ENCODE measurements around the gene RIC3. TPM values are rescaled to one million over a fixed set of nuclear protein-coding genes. Genes with fewer than 3 reads are reported as not detected.

The RIC3 gene
- total and polyA plus RNA-seq, 8 donors: 1.1 to 29.5 (median 13.4) TPM; not detected in 1

DNA sequence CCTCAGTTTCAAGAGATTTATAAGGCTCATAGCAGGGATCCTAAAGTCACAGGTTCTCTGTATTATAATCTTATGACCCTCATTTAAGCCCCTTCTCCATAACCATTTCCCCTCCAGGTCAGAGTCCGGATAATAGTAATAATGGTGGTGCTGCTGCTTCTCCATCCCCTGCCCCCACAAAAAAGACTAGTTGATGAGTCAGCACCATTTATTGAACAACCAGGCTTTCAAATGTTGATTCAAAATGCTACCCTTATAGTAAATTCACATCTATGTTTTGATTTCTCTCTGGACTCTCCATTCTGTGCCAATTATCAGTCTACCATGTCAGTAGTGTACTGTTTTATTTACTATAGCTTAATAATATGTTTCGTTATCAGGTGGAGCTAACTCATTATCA, 17.6 kb upstream of the RIC3 start:
- no peaks in the 10 kb centered on the region for H3K36me3 ChIP-seq
- peaks cover 0 to 7% (median 0%) of the 10 kb centered on the region in 3 donors for H3K27me3 ChIP-seq
- intact Hi-C loops (cut with DNase I; ENCODE audit: low total_unique reads): no loop called here
- H3K4me3 ChIP-seq: no peak overlapping the region
- TF ChIP-seq EP300 (IDR thresholded peaks at IDR 0.05) (no peak), POLR2A (IDR thresholded peaks at IDR 0.05) (no peak)
- H3K4me1 ChIP-seq: no peaks in the 10 kb centered on the region
- H3K27ac ChIP-seq: no peak overlapping the region
- DNase-seq: no peak
- H3K9me3 ChIP-seq: no peaks in the 10 kb centered on the region
- WGBS, 5 donors: 83 to 94% (median 93%) methylated on average over 2 of the region's 2 CpGs

DNA sequence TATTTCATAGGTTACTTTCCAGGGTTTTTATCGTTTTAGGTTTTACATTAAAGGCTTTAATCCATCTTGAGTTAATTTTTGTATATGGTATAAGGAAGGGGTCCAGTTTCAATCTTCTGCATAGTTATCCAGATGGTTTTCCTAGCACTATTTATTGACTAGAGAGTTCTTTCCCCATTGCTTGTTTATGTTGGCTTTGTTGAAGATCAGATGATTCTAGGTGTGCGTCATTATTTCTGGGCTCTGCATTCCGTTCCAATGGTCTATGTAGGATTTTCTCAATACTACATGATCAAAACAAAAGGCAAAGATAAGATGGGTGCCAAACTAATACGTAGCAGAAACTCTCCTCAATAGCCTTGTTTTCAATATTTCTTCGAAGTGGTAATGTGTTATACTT, 14.3 kb upstream of the RIC3 start:
- no peak overlapping the region for H3K4me3 ChIP-seq
- H3K27me3 ChIP-seq: peaks cover 0 to 9% (median 0%) of the 10 kb centered on the region in 3 donors
- no peaks in the 10 kb centered on the region for H3K9me3 ChIP-seq
- intact Hi-C loops (cut with DNase I; ENCODE audit: low total_unique reads): no loop called here
- no peaks in the 10 kb centered on the region for H3K4me1 ChIP-seq
- no peak for DNase-seq
- no peaks in the 10 kb centered on the region for H3K36me3 ChIP-seq
- TF ChIP-seq, protein P1, sequence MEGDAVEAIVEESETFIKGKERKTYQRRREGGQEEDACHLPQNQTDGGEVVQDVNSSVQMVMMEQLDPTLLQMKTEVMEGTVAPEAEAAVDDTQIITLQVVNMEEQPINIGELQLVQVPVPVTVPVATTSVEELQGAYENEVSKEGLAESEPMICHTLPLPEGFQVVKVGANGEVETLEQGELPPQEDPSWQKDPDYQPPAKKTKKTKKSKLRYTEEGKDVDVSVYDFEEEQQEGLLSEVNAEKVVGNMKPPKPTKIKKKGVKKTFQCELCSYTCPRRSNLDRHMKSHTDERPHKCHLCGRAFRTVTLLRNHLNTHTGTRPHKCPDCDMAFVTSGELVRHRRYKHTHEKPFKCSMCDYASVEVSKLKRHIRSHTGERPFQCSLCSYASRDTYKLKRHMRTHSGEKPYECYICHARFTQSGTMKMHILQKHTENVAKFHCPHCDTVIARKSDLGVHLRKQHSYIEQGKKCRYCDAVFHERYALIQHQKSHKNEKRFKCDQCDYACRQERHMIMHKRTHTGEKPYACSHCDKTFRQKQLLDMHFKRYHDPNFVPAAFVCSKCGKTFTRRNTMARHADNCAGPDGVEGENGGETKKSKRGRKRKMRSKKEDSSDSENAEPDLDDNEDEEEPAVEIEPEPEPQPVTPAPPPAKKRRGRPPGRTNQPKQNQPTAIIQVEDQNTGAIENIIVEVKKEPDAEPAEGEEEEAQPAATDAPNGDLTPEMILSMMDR (IDR thresholded peaks at IDR 0.05): no peak
- TF ChIP-seq POLR2AphosphoS5 (IDR thresholded peaks at IDR 0.05): no peak
- TF ChIP-seq EP300 (IDR thresholded peaks at IDR 0.05): no peak
- no peak for TF ChIP-seq POLR2A (IDR thresholded peaks at IDR 0.05)
- 68 to 80% (median 72%) methylated on average over 5 of the region's 5 CpGs for WGBS, 5 donors
- no peak overlapping the region for H3K27ac ChIP-seq

DNA sequence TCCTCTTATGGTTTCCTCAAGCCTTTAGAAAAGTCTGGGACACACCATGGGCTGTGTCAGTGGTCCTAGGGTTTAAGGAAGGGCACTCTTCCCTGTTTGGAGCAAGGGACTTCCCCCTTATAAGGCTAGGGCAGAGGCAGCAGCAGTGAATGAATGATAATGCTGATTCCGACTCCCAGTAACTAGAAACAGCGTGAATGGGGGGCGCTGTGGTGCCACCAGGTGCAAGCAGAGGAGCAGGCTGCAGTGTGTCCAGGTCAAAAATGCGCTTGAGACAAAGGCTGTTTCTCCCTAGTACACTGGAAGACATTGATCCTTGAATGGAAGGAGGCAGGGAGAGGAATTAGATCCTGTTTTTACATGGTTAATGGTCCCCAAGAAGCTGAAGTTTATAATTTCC, 11.6 kb upstream of the RIC3 start:
- no peaks in the 10 kb centered on the region for H3K4me1 ChIP-seq
- no peaks in the 10 kb centered on the region for H3K36me3 ChIP-seq
- H3K4me3 ChIP-seq: no peak overlapping the region
- no peak overlapping the region for H3K27ac ChIP-seq
- H3K27me3 ChIP-seq: peaks cover 0 to 13% (median 0%) of the 10 kb centered on the region in 3 donors
- intact Hi-C loops (cut with DNase I; ENCODE audit: low total_unique reads): no loop called here
- H3K9me3 ChIP-seq: no peaks in the 10 kb centered on the region
- DNase-seq: no peak
- TF ChIP-seq POLR2A (IDR thresholded peaks at IDR 0.05) (no peak), POLR2AphosphoS5 (IDR thresholded peaks at IDR 0.05) (no peak), EP300 (IDR thresholded peaks at IDR 0.05) (no peak)
- TF ChIP-seq, protein P1 (IDR thresholded peaks at IDR 0.05): no peak
- 36 to 55% (median 45%) methylated on average over 4 of the region's 4 CpGs for WGBS, 5 donors

DNA sequence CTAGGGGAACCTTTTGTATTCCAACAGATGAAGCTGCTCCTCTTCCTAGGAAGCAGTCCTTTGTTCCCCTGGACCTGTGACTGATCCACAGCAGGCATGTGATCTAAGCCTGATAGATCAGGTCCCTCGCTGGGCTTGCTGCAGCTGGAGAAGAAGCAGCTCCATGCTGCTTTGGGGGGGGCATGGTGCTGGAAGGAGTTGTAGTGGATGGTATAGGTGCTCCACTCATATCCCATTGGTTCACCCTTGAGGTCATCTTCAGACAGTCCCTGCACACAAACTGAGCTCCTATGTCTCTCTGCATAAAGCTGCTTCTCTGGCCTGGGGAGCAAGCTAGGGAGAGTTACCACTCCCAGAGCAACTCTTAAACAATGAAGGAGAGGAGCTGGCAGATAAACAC, 9.5 kb upstream of the RIC3 start:
- WGBS, 5 donors: 50 to 75% (median 67%) methylated on average over 1 of the region's 1 CpG
- Histone ChIP-seq H3K4me3 (no peak overlapping the region), H3K9me3 (no peaks in the 10 kb centered on the region), H3K27ac (no peak overlapping the region), H3K4me1 (no peaks in the 10 kb centered on the region), H3K27me3 (peaks cover 0 to 19% (median 0%) of the 10 kb centered on the region in 3 donors), H3K36me3 (no peaks in the 10 kb centered on the region)
- no peak for DNase-seq
- intact Hi-C loops (cut with DNase I; ENCODE audit: low total_unique reads): no loop called here
- no peak for TF ChIP-seq EP300 (IDR thresholded peaks at IDR 0.05)
- TF ChIP-seq, protein P1 (IDR thresholded peaks at IDR 0.05): no peak
- TF ChIP-seq POLR2A (IDR thresholded peaks at IDR 0.05): no peak
- no peak for TF ChIP-seq POLR2AphosphoS5 (IDR thresholded peaks at IDR 0.05)

DNA sequence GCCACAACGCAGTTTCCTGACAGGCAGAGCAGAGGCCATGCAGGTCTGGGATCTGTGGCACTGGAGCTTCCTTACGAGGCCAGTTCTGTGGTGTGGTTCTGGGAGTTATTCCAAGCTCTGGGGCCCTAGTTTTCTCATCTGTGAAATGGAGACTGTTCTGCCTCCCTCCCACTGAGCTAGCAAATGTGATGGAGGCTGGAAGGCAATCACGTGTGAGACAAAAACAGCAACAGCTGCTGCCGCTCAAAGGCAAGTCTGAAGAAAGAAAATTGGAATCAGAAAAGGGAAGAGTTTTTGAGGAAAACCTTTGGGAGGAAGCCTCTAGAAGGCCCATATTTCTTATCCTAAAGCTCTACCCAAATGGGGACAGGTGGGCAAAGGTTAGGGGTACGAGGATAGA, 8.3 kb upstream of the RIC3 start:
- H3K36me3 ChIP-seq: no peaks in the 10 kb centered on the region
- 35 to 55% (median 51%) methylated on average over 4 to 5 of the region's 5 CpGs for WGBS, 5 donors

More for the DNA sequence above, 8.3 kb upstream of the RIC3 start:
- TF ChIP-seq POLR2A (IDR thresholded peaks at IDR 0.05) (no peak), EP300 (IDR thresholded peaks at IDR 0.05) (no peak), POLR2AphosphoS5 (IDR thresholded peaks at IDR 0.05) (no peak)
- TF ChIP-seq, protein P1 (IDR thresholded peaks at IDR 0.05): no peak
- Histone ChIP-seq H3K4me1 (no peaks in the 10 kb centered on the region), H3K27ac (no peak overlapping the region), H3K9me3 (no peaks in the 10 kb centered on the region), H3K27me3 (peaks cover 0 to 23% (median 0%) of the 10 kb centered on the region in 3 donors), H3K4me3 (no peak overlapping the region)
- intact Hi-C loops (cut with DNase I; ENCODE audit: low total_unique reads): no loop called here
- DNase-seq: no peak
